HG02678 (cell line): ENCODE results near the gene CRPPA.
A peak's percentile ranks its signal among the peaks of the same experiment; 100 is the strongest.
"Not testable (repeated sequence)": the region's sequence is repeated elsewhere in the genome, so short reads cannot be mapped to it uniquely, and the experiment has no call there.

Source experiments
- ATAC-seq: cut with Tn5 transposase; IDR thresholded peaks from one replicate; pipeline ENCODE4 v1.9.1; 2021; ENCODE audit warnings: mild to moderate bottlenecking, moderate library complexity; ENCODE audit not compliant: unreplicated experiment

Gene CRPPA

DNA sequence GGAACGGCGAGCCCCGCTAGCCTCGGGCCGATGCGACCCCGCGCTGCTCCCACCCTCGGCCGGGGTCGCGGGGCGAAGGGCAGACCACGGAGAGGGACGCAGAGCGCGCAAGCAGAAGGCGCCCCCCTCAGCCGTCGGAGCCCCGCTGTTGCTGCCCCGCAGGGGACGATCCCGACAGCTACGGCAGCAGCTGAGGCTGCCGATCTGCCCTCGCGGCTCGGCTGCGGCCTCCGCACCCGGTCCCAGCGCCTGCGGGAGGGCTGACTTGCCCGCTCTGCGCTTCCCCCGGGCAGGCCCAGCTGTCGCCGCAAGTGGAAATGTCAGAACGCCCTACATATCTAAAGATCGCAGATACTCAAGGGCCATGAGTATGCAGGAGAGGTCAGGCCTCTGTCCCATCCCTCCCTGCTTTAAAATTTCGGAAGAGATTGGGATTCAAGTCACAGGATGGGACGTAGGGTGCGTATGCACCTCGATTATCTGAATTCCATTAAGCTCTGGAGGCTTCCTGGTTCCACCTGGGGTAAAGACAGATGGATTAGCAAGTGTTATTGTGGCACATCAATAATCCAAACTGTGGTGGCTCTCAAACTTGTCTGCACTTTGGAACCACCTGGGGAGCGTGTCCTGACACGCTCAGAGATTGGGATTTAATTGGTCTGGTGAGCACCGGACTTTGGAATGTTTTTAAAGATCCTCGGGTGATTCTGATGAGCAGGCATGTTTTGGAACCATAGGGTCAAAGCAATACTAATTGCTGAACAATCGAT lies at the start of gene CRPPA:
Gene CRPPA, minus strand, starts transcription at position 206 of the 770 bp plus-strand sequence. CDS start 216 bp downstream, outside the sequence.
- ATAC-seq, result peak; percentile 36

DNA sequence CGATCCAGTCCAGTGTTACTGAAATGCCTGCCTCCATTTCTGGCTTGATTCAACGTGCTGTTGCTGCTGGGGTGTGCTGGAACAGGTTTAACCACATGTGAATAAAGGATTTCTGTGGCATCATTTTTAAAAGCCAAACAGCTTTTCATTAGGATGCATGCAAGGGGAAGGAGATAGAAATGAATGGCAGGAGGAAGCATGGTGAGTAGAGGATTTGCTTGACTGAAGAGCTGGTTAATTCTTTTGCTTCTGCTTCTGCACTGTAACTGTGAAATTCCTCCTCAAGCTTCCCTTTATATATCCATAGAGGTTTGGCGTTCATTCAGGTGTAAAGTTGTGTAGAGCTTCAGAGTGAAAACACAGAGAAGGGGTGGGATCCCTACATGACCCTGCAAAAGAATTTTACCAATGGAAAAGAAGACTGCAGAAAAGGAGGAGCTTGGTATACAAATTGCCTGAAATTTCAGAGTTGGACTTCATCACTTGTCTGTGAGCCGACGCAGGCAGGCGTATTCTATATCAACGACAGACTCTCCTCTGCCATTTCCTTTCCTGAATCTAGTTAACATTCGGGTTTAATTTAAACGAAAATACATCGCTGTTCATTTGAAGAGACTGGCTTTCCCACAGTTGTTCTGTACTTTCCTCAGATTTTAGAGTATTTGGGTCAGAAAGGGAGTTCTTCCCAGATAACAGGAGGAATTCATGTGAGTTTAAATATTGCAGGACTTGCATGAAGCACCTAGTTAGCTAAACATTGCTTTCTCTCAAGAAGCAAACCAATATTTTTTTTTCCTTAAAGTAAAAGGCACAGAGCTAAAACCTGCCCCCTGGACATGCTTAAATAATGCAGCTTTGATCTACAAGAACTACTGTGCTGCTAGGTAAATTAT lies 44.4 kb upstream of the CRPPA start, which contains the start of gene SOSTDC1:
Gene SOSTDC1, minus strand, starts transcription at position 270 of the 893 bp plus-strand sequence. Its CDS starts 70 bp downstream, at position 200.
- no peak for ATAC-seq

DNA sequence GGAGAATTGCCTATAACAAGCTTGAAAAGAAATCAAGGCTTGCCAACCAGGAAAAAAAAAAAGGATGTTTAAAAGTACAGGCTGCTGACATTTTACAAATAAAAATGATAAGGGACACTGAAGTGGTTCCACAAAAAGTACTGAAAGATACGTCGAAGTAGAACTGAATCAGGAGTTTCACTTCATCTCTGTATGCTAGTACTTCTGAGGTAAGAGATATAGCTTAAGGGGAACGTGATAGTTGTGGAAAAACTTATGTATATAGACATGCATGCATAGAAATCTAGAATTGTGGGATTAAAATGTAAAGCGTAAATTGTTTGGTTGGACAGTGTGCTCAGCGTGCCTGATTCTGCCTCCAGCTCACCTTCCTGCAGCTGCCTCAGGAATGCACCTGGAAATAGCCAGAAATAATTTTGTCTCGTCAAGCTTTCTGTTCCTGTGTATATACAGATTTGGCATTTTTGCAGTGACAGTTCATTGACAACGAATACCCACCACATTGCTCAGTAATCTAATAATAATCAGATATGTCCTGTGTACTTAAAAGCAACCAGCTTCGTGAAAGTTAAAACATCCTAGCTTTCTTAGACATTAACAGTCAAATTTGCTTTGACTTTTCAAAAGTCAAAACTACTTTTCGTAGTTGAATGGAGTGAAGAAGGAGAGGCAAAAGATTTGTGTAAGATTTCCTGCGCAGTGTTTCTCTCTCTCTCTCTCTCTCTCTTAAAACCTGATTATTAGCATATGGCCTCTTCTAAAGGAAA lies 42.8 kb upstream of the CRPPA start:
- ATAC-seq, result no peak

DNA sequence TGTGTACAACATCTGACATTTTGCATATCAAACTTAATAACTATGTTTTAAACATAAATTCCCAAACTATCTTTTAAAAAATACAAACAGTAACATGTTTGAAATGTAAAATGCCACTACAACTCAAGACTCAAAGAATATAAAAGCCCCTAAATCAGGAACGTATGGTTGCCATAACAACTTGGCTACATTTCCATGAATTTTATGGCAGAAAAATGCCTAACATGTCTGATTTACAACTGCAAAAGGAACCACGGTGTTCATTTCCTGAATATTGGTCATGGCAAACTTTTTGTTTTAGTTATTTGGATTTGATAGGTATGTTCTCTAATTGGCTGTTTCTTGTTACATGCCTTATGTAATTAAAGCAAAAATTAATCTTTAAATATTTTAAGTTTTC lies 42.2 kb upstream of the CRPPA start:
- no peak for ATAC-seq

DNA sequence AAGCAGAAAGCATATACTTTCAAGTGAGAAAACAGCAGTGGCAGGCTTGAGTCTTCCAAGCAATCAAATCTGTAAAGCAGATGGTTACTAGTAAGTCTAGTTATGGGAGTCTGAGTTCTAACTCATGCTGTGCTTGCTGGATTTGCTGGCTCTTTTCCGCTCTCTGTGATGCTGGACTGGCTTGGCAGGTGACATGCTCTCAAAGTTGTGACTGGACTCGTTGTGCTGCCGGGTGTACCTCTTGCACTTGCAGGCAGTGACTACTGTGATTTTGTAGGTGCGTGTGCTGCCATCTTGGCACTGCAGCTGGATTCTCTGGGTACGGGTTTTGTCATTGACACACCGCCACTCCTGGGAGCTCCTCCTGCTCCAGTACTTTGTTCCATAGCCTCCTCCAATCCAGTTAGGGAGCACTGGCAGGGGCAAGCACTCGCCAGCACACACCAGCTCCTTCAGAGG lies 41.1 kb upstream of the CRPPA start:
- no peak for ATAC-seq

DNA sequence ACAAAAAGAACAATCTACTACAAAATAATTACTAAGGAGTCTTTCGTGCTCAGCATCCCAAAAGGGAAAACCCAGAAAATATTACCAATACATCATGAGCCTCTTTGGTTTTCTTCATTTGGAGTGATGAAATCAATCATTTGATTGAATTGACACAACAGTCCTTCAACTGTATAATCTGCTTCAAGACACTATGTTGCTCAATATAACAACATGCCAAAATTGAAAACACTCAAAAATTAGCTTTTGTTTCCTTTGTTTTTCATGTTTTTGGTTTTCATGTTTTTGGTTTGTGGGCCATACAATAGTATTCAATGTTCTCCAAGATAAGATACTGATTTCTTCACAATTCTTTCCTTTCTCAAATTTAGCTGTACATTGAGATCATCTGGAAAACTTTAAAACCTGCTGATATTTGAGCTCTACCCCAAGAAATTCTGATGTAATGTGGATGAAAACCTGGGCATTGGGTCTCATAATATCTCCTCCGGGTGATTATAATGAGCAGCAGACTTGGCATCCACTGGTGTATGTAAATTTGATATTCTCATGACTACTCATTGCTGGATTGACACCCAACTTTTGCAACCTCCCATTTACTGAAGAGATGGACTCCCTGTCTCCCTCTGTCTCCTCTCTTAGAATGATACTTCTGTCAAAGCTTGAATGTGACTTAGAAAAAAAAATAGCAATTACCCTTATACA lies 39.6 kb upstream of the CRPPA start:
- no peak for ATAC-seq

DNA sequence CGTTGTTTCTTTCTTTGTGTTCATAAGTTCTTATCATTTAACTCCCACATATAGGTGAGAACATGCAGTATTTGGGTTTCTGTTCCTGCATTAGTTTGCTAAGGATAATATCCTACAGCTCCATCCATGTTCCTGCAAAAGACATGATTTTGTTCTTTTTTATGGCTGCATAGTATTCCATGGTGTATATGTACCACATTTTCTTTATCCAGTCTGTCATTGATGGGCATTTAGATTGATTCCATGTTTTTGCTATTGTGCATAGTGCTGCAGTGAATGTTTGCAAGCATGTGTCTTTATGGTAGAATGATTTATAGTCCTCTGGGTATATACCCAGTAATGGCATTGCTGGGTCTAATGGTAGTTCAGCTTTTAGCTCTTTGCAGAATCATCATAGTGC lies 35.0 kb upstream of the CRPPA start:
- not testable (repeated sequence) for ATAC-seq

DNA sequence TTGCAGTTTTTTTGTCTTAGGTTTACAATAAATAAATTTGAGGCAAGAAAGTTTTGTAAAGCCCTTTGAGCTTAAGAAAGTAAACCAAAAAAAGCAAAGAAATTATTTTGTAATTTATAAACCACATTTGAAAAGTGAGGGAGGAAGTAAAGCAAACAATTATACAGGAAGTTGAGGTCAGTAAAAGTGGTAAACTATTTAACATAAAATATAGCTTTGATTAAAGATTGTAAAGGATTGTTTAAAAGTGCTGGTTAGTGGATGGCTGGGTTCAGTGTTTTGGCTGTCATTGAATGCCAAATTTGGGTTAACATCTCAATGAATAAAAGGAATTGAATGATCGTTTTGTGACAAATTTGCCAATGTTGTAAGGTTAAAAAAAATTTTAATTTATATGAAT lies 34.3 kb upstream of the CRPPA start:
- no peak for ATAC-seq

DNA sequence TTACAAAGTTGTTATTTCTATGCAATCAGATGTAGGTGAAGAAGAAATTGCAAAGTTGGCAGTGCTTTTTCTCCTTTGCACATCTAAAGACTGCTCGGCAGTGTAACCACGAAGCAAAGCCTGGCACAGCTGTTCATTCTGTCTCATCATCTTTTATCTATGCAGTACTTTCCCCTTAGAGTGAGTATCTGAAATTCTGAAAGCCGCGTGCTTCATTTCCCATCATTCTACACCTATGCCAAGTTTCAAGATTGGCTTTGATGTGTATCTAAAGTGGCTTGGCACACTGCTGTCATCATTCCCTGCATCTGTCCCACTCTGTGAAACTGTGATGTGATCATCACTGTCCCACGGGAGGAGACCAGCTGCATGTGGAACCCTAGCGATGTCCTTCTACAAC lies 29.0 kb upstream of the CRPPA start:
- no peak for ATAC-seq

DNA sequence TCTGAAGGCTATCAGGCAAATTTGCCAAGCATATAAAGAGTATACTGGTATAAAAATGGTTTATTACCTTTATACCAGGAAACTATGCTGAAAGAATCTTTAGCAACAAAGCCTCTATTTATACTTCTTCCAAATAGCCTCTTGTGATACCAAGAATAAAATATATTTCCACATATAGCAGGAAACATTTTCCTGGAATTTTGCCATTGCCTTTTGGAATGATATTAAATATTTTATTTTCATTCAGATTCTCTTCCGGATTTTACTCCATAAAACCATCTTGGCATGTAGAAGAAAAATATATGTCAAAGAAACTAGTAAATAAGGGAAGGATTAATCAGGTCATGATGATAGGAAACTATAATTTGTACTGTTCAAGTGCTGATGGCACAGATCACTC lies 26.5 kb upstream of the CRPPA start:
- ATAC-seq, result no peak

DNA sequence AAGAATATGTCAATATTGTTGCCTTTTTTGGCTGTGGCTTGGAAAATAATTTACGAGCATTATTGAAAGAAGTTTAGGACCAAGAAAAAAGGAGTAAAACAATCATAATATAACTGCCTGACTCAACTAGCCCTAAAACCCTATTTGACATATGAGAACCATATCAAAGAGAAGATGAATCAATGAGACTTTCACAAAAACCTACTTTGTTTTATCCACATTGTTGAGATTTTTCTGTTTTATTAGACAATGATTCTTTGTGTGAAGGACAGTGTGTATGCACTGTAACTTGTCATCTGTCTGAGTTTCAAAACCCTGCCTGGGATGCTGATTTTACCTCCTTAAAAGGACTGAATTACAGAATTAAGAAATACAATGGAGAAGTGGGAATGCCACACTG lies 25.2 kb upstream of the CRPPA start:
- ATAC-seq, result no peak

DNA sequence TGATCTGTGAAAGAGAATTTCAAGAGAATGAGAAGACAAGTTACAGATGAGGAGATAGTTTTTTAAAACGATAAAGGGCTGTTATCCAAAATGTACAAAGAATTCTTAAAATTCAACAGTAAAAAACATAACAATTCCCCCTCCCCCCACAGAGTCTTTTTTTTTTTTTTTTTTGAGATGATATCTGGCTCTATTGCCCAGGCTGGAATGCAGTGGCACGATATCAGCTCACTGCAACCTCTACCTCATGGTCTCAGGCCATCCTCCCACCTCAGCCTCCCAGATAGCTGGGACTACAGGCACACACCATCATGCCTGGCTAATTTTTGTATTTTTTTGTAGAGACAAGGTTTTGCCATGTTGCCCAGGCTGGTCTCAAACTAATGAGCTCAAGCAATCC lies 22.5 kb upstream of the CRPPA start:
- ATAC-seq, result not testable (repeated sequence)

DNA sequence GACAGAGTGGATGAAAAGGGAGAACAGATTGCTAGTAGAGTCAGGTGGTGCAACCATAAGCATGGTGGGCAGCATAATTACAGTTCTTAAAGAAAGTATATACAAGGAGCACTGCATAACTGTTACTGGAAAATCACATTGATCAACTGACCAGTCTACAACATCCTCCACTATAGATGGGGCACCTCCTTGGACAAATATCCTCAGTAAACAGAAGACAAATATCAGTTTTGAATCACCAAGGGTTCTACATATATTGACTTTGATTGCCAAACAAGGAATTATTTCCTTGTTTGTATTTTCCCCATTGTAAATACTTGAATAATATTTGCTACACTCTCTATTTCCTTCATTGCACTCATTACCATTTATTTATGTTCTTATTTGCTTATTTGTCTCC lies 17.6 kb upstream of the CRPPA start:
- no peak for ATAC-seq

DNA sequence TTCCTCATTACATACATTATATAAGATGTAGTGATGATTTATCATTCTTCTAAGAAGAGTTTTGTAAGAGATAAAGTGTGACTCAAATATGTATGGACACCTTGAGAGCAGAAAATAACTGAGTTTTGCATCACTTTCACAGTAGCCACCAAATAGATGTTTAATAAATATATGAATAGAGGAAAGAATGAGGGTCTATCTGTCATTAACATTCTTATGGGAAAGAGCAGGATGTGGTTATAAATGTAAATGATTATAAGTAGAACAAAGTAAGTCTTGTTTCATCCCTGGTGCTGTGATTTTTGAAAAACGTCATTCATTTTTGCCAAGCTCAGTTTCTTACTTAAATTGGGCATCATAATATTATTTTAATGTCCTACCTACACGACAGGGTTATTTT lies 15.0 kb upstream of the CRPPA start:
- no peak for ATAC-seq

DNA sequence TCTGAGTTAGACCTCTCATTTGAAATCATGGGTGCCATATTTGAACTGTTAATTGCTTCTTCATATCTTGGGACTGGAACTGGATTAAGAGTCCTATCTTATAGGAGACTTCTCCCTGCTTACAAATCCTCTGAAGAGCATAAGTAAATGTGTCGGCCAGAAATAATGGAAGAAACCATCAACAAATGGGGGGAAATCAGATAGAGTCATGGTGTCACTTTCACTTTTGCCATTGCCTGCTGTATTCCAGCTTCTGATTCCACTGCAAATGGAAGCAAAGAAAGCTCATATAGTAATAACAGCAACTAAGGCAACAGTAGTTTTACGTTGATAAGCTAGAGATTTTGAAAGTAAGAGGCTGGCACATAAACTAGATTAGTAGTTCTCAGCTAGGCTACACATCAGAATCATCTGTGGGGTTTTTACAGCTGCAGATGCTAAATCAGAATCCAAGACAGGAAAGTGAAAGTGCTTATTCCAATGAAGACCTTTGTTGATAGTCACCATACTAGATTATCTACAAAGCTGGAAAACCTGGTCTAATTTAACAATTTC lies 12.3 kb upstream of the CRPPA start:
- no peak for ATAC-seq

DNA sequence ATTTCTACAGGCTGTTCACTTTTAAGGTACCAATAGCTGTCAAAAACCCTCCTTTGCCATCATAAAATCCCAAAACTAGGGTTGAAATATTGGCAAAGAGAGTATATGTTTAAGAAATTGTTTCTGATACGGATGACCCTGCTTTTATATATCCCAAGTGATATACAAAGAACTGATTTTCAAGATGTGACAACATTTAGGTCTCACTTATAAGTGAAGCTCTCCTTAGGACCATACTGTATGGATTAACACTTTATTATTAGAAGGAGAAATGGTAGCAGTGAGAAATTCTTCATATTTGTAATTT lies 11.0 kb upstream of the CRPPA start:
- ATAC-seq, result no peak

DNA sequence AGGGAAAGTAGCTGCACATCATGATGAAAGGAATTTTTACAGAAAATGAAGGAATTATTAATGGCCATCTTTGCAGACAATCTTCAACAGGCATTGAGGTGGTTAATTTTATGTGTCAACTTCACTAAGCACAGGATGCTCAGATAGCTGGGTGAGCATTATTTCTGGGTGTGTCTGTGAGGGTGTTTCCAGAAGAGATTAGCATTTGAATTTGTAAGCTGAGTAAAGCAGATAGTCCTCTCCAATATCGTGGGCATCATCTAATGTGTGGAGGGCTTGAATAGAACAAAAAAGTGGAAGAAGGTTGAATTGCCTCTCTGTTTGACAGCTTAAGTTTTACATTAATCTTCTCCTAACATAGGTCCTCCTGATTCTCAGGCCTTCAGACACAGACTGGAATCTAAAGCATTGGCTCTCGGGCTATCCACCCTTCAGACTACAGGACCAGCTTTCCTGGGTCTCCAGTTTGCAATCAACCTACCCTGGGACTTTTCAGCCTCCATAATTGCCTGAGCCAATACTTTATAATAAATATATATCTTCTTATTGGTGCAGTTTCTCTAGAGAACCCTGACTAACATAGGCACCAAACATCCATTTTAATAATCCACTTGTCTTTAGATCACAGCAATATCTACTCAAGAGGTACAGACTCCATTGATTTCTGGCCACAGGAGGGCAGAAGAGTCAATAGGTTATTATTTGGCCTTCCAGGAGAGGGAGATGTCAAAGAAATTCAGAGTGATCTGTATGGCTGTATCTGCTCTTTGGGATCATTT lies 10.5 kb upstream of the CRPPA start:
- peak; percentile 72 for ATAC-seq

DNA sequence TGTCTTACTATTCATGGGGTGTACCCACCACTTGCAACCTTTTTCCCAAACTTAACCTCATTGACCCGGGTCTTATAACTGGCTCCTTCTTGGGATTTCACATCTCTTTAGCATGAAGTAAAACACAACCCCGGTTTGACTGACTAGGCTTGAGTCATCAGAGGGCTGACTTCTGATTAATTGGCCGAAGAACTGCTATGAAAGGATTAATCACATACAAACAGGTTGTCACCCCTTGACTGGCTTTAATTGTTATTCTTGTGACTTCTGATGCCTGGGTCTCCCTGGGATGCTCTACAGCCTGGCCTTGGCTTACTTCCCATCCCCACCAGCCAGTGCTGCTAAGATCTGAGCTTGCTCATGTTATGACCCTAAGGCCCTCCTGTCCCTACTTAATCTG lies 8.8 kb upstream of the CRPPA start:
- ATAC-seq, result no peak

DNA sequence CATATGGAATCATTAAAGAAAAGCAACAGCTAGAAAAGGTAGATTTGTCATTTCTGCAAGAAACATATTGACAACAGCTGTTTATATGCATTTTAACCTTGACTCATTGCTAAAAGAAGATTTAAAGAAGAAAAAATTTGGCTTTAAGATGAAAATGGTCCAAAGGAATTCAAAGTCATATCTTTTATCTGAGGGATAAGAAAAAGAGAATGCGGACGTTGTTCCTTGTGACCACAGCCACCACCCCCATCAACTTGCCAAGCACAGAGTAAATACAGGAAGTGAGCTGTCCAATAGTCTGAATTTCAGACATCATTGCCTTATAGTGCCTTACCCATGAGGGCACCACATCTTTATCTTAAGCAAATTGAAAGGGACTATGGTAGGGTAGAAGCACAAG lies 7.3 kb upstream of the CRPPA start:
- no peak for ATAC-seq

DNA sequence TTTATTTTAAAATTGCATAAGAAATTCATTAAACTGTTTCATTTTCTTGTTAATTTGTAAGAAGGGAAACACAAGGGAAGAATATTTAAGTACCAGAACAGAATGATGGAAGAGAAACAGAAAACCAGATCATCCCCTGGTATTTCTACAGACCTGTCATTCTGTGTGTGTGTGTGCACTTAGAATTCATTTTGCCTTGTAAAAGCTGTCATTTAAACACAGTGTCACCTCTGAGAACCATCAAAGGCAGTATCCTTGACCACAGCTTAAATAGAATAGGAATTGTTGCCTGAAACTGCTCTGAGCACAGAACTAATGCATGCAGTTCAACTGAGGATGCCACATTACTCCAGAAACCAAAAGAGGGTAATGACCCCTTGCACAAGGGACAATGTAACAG lies 6.8 kb upstream of the CRPPA start:
- no peak for ATAC-seq
